Omental fat pad (tissue), 4 donors: ENCODE results near the gene SF1. TPM values are rescaled to one million over a fixed set of nuclear protein-coding genes. Genes with fewer than 3 reads are reported as not detected.
"Not testable (repeated sequence)": the region's sequence is repeated elsewhere in the genome, so short reads cannot be mapped to it uniquely, and the experiment has no call there.

ENCODE experiments used
- ATAC-seq: fragments of 150-250 bp; one replicate; pipeline ENCODE4 v1.9.1; 2016; ENCODE audit warnings: mild to moderate bottlenecking, moderate library complexity; ENCODE audit not compliant: low FRiP score
- DNase-seq: peaks from one replicate; pipeline ENCODE4 v3.0.0-alpha.2; 2019; ENCODE audit warnings: low spot score
- total RNA-seq, 4 donors: library from RNA; depleted of rRNA; stranded (reverse); fragments of >200 nt; gene quantifications; one replicate each; pipeline ENCODE4 v1.1.0, GENCODE V29; 2016
- TF ChIP-seq, protein P1 (sequence below), 3 donors: fragments of 450-650 bp; IDR thresholded peaks; one replicate each; pipeline ENCODE4 v1.5.1; 2016 to 2017; ENCODE audit warnings: antibody characterized with exemption in 3 of 3, mild to moderate bottlenecking in 3 of 3, moderate library complexity in 2 of 3

Gene SF1, protein sequence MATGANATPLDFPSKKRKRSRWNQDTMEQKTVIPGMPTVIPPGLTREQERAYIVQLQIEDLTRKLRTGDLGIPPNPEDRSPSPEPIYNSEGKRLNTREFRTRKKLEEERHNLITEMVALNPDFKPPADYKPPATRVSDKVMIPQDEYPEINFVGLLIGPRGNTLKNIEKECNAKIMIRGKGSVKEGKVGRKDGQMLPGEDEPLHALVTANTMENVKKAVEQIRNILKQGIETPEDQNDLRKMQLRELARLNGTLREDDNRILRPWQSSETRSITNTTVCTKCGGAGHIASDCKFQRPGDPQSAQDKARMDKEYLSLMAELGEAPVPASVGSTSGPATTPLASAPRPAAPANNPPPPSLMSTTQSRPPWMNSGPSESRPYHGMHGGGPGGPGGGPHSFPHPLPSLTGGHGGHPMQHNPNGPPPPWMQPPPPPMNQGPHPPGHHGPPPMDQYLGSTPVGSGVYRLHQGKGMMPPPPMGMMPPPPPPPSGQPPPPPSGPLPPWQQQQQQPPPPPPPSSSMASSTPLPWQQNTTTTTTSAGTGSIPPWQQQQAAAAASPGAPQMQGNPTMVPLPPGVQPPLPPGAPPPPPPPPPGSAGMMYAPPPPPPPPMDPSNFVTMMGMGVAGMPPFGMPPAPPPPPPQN
- 100 to 1,000 TPM; 209 to 411 (median 320) TPM for total RNA-seq

DNA sequence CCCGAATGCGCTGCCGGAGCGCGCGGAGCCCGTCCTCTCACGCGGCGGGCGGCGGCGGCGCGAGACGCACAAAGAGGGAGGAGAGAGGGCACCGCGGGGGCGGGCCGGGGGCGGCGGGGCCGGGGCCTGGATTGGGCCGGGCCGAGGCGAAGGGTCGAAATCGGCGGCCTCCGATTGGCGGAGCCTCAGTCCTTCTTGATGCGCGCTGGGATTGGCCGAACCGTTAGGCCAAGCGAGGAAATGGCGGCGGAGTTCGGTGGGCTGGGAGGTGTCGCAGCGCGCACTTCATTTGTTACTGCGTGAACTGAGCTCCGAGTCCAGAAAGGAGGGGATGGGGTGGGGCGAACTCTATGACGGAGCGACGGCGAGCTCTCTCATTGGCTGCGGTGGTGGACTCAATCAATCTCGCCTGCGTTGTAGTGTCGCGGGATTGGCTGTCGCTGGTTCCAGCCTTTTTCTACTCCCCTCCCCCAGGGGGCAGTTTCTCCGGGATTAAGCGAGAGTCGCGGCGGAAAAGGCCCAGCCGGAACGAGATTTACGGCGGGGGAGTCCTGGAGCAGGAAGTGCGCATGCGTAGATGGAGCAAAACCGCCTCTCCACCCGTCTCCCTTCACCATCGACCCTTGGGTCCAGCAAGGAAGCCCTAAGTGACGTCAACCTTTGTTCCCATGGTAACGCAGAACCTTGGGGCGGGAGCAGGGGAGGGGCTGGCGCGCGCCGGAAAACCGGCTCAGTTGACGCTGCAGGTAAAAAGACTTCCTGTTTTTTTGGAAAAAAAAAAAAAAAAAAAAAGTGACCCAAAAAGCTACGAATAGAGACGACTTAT, at the start of gene SF1:
SF1 (minus strand) TSS at position 70 of the 826 bp plus-strand sequence. CDS start 150 bp downstream, outside the sequence.
- DNase-seq: peak; percentile 92
- ATAC-seq: peak; percentile 95
- TF ChIP-seq, protein P1, sequence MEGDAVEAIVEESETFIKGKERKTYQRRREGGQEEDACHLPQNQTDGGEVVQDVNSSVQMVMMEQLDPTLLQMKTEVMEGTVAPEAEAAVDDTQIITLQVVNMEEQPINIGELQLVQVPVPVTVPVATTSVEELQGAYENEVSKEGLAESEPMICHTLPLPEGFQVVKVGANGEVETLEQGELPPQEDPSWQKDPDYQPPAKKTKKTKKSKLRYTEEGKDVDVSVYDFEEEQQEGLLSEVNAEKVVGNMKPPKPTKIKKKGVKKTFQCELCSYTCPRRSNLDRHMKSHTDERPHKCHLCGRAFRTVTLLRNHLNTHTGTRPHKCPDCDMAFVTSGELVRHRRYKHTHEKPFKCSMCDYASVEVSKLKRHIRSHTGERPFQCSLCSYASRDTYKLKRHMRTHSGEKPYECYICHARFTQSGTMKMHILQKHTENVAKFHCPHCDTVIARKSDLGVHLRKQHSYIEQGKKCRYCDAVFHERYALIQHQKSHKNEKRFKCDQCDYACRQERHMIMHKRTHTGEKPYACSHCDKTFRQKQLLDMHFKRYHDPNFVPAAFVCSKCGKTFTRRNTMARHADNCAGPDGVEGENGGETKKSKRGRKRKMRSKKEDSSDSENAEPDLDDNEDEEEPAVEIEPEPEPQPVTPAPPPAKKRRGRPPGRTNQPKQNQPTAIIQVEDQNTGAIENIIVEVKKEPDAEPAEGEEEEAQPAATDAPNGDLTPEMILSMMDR (IDR thresholded peaks at IDR 0.05): no peak

DNA sequence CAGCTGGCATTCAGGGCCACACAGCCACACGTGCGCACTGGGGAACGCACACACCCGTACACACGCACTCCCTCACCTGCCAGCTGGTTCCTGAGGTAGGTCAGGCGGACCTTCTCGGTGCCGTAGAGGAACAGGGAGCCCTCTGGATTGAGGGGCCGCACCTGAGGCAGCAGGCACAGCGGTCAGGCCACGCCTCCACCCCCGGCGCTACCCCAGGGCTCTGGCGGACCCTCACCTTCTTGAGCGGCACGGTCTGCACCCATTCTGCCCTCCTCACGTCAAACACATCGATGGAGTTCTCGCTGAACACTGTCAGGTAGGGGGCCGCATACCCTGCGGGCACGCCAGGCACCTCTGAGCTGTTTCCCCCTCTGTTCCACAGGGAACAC, 49.1 kb upstream of the SF1 start:
- TF ChIP-seq, protein P1 (IDR thresholded peaks at IDR 0.05): no peak
- no peak for ATAC-seq
- DNase-seq: no peak

DNA sequence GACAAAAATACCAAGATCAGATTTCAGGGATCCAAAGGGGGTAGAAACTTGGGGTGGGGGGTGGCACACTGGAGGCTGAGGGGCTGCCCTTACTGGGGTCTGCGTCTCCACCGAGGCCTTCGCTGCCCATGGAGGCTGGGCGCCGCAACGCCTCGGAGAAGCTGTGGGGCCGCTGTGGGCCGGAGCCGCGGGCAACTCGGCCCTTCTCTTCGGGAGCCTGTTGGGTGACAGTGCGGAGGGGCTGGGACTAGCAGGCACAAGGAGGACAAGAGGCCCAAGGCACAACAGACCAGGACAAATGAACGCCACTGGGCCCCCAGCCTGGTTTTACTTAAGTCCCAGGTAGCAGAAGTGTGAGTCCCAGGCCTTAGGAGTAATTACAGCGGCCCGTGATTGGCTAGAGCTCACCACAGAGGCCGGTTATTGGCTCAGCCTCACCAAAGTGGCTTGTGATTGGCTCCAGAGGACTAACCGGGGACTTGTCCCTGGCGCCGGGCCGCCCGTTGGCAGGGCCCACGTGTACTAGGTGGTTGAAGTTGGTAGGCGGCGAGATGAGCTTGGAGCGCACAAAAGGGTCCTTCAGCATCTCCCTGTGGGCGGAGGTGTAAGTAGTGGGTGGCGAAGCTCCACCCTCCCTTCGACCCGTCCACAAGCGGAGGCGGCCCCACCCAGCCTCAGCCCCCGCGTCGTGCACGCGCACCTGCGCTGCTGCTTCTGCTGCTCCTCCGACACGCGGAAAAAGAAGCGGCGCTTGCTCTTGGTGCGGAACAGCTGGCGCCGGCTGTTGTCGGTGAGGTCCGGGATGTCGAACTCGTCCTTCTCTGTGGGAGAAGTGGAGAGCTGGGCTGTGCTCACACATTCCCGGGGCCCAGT, 48.5 kb upstream of the SF1 start:
- ATAC-seq: no peak
- TF ChIP-seq, protein P1 (IDR thresholded peaks at IDR 0.05): no peak
- no peak for DNase-seq

DNA sequence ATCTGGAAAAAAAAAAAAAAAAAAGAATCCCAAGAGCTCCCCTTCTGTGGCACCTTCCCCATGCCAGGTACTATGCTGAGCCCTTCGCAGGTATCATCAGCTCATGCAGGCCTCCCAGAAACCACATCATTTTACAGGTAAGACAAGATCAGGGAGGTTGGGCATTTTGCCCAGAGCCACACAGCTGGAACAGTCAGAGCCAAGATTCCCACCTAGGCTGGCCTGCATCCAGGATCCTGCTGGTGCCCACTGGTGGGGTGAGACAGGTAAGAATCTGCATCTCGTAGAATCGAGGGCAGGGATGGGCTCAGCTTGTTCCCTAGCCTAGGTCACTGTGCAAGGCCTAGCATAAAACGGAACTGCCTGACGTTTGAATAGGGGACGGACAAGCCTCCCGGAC, 47.7 kb upstream of the SF1 start:
- TF ChIP-seq, protein P1 (IDR thresholded peaks at IDR 0.05): no peak
- ATAC-seq (no peak), DNase-seq (no peak)

DNA sequence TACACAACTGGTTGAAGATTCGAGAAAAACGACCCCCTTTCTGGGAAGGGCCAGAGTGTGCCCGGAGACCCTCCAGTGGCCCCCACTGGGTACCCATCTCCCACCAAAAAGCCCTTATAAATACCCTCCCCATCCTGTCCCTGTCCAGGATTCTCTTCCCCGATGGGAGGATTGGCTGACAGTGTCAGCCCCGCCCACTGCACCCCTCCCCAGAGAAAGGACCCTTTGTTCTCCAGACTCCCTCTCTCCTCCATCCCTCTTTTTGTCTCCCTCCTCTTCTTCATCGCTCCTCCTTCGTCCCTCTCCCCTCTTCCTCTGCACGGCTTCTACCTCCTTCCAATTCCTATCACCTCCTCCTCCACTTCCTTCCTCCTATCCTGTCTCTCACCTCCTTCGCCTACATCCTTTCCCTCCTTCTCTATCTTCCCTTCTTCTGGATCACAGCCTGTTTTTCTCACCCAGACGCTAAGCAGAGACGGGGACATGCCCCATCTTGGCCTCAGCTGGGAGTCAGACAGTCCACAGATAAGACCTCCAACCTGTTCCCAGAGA, 45.3 kb upstream of the SF1 start:
- no peak for DNase-seq
- TF ChIP-seq, protein P1 (IDR thresholded peaks at IDR 0.05): no peak

DNA sequence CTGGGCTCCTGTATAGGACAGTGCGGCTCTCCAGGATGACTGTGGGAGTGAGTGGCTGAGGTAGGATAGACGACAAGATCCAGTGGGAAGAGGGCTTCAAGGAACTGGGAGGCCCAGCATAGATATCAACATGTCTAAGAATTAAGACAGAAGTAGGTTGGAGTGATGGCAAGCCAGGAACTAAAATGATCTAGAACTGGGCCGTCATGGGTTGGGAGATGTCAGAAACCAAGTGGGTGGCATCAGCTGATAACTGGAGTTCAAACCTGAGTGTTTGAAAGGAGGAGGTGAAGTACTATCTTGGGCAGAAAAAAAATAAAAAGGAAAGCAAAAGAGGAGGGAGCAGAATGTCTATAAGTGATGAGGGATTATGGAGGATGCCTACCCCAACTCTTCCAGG, 39.1 kb upstream of the SF1 start:
- no peak for DNase-seq
- TF ChIP-seq, protein P1 (IDR thresholded peaks at IDR 0.05): no peak
- ATAC-seq: no peak

More for the DNA sequence above, 45.3 kb upstream of the SF1 start:
- ATAC-seq: no peak

DNA sequence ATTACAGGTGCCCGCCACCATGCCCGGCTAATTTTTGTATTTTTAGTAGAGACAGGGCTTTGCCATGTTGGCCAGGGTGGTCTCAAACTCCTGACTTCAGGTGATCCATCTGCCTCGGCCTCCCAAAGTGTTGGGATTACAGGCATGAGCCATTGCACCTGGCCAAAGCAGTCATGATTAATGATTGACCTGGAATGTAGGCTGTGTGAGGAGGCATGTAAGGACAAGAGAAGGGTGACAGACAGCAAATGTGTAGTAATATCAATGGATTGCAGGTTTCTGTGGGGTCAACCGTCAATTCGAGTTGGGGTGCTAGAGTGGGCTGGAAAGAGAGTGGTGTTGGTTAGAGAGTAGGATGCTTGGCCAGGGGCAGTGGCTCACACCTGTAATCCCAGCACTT, 37.1 kb upstream of the SF1 start:
- not testable (repeated sequence) for ATAC-seq, DNase-seq
